CD4-positive, alpha-beta T cell treated with Interleukin-12 subunit alpha and Interleukin-12 subunit beta, for 1 hour (primary cell): ENCODE results near the gene TOR4A.
"Not testable (repeated sequence)": the region's sequence is repeated elsewhere in the genome, so short reads cannot be mapped to it uniquely, and the experiment has no call there.

ENCODE experiments used
- DNase-seq: peaks from one replicate; pipeline ENCODE4 v3.0.0-alpha.2; 2020

TOR4A gene

GRCh38 chr9:137320555-137321384, 43.2 kb downstream of the TOR4A start:
- peak; percentile 25 for DNase-seq

- no peak for DNase-seq
Measured at GRCh38 chr9:137321726-137322361, 44.3 kb downstream of the TOR4A start.

- DNase-seq: no peak
Measured at GRCh38 chr9:137323531-137324331, 46.2 kb downstream of the TOR4A start.

- no peak for DNase-seq
Measured at GRCh38 chr9:137325124-137325523, 47.6 kb downstream of the TOR4A start.

- DNase-seq: no peak
Measured at GRCh38 chr9:137325799-137326198, 48.3 kb downstream of the TOR4A start.

GRCh38 chr9:137326445-137327065, 49.0 kb downstream of the TOR4A start:
- DNase-seq: peak; percentile 28

- not testable (repeated sequence) for DNase-seq
Measured at GRCh38 chr9:137327641-137328550, 50.4 kb downstream of the TOR4A start.

GRCh38 chr9:137329590-137329989, 52.1 kb downstream of the TOR4A start:
- DNase-seq: not testable (repeated sequence)

GRCh38 chr9:137330689-137331088, 53.2 kb downstream of the TOR4A start:
- DNase-seq: no peak

GRCh38 chr9:137331929-137332328, 54.4 kb downstream of the TOR4A start:
- DNase-seq: no peak
